GM12878 (cell line): Measurements from ENCODE around the gene SBF1.

Experiments used
- KAT2A ChIP-seq: conservative IDR thresholded peaks from 2 replicates; pipeline ENCODE4 v1.6.1; 2011; ENCODE audit warnings: low read depth, low read length; ENCODE audit not compliant: control insufficient read depth
- MTA2 ChIP-seq: fragments of 450-650 bp; IDR thresholded peaks from 2 replicates; pipeline ENCODE4 v1.6.1; 2016; ENCODE audit warnings: low read depth, mild to moderate bottlenecking, moderate library complexity
- NR2C1 ChIP-seq: fragments of 450-650 bp; IDR thresholded peaks from 2 replicates; pipeline ENCODE4 v1.6.1; 2017; ENCODE audit warnings: antibody characterized with exemption, mild to moderate bottlenecking, moderate library complexity
- PML ChIP-seq: IDR thresholded peaks from 2 replicates; pipeline ENCODE4 v1.6.1; 2012; ENCODE audit warnings: low read length, inconsistent platforms
- POLR2A ChIP-seq: IDR thresholded peaks from 2 replicates; pipeline ENCODE4 v1.6.1; 2011; ENCODE audit warnings: low read depth, mild to moderate bottlenecking, low read length
- POLR2AphosphoS5 ChIP-seq: IDR thresholded peaks from 2 replicates; pipeline ENCODE4 v1.6.1; 2011; ENCODE audit warnings: mild to moderate bottlenecking, low read length, inconsistent platforms
- RAD21 ChIP-seq: IDR thresholded peaks from 2 replicates; pipeline ENCODE4 v1.6.1; 2011; ENCODE audit warnings: mild to moderate bottlenecking, low read depth, low read length, moderate library complexity; ENCODE audit not compliant: insufficient read depth
- SMC3 ChIP-seq: IDR thresholded peaks from 2 replicates; pipeline ENCODE4 v1.6.1; 2011; ENCODE audit warnings: low read length, improper control_type of control experiment, borderline replicate concordance
- SP1 ChIP-seq: IDR thresholded peaks from one replicate; pipeline ENCODE4 v1.6.1; 2011; ENCODE audit warnings: low read depth, low read length
- SUPT20H ChIP-seq: IDR thresholded peaks from 2 replicates; pipeline ENCODE4 v1.6.1; 2011; ENCODE audit warnings: low read depth, mild to moderate bottlenecking, low read length, moderate library complexity, borderline replicate concordance; ENCODE audit not compliant: control insufficient read depth
- TF ChIP-seq, protein P1 (sequence below), 3 experiments: IDR thresholded peaks in 2 of 3; conservative IDR thresholded peaks in 1 of 3; 2 replicates each; pipeline ENCODE4 v1.5.1; 2011; ENCODE audit warnings: low read depth in 3 of 3, low read length in 3 of 3, mild to moderate bottlenecking in 3 of 3, control low read depth in 2 of 3, moderate library complexity in 2 of 3, inconsistent platforms in 1 of 3, mixed read lengths in 1 of 3; ENCODE audit not compliant: control insufficient read depth in 2 of 3, insufficient read depth in 1 of 3; ENCODE audit errors: extremely low read depth in 1 of 3
- TF ChIP-seq, protein P2 (sequence below): IDR thresholded peaks from 2 replicates; pipeline ENCODE4 v1.6.1; 2011; ENCODE audit warnings: low read depth, mild to moderate bottlenecking, low read length, moderate library complexity, borderline replicate concordance; ENCODE audit errors: extremely low read depth

DNA sequence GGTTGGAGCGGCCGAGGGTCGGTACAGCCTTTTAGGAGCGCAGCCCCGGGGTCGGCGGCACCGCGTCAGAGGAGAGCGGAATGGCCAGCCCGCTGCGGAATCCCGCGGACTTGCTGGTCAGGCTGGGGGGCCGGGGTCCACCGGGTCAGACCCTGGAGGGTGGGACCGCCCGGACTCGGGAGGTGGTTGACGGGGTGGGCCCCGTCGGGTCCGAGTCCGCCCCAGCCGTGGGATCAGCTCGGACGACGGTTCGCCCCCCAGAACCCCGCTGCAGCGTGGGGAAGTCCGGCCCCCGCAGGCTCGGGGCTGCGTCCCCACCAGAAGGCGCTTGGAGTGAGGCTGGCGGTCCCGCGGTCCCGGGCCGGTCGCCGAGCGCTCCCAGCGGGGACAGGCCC is 6.2 kb upstream of the SBF1 start:
- no peak for TF ChIP-seq PML
- TF ChIP-seq, protein P1, sequence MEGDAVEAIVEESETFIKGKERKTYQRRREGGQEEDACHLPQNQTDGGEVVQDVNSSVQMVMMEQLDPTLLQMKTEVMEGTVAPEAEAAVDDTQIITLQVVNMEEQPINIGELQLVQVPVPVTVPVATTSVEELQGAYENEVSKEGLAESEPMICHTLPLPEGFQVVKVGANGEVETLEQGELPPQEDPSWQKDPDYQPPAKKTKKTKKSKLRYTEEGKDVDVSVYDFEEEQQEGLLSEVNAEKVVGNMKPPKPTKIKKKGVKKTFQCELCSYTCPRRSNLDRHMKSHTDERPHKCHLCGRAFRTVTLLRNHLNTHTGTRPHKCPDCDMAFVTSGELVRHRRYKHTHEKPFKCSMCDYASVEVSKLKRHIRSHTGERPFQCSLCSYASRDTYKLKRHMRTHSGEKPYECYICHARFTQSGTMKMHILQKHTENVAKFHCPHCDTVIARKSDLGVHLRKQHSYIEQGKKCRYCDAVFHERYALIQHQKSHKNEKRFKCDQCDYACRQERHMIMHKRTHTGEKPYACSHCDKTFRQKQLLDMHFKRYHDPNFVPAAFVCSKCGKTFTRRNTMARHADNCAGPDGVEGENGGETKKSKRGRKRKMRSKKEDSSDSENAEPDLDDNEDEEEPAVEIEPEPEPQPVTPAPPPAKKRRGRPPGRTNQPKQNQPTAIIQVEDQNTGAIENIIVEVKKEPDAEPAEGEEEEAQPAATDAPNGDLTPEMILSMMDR (IDR thresholded peaks at IDR 0.05 in 2 of 3, conservative IDR thresholded peaks at IDR 0.05 in 1 of 3; ENCODE audit: control insufficient read depth in 2 of 3, extremely low read depth in 1 of 3, insufficient read depth in 1 of 3, low read depth in 3 of 3, low read length in 3 of 3) = no peak
- no peak for TF ChIP-seq POLR2AphosphoS5
- TF ChIP-seq SMC3 = no peak
- no peak for TF ChIP-seq MTA2
- TF ChIP-seq RAD21 = no peak
- TF ChIP-seq, protein P2, sequence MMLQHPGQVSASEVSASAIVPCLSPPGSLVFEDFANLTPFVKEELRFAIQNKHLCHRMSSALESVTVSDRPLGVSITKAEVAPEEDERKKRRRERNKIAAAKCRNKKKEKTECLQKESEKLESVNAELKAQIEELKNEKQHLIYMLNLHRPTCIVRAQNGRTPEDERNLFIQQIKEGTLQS = no peak
- no peak for TF ChIP-seq NR2C1
- TF ChIP-seq POLR2A = no peak
- TF ChIP-seq KAT2A = no peak
- no peak for TF ChIP-seq SP1
- TF ChIP-seq SUPT20H = no peak
